ENCODE data around the gene CIB4. TPM values are rescaled to one million over a fixed set of nuclear protein-coding genes. Genes with fewer than 3 reads are reported as not detected.

CIB4 gene
- total RNA-seq (2014; rRNA removed): not detected in 2 replicates
- polyA plus RNA-seq (2012): not detected

- no peak for DNase-seq (ENCODE audit: low read depth)
Measured at GRCh38 chr2:26640781-26641564, at the start of gene CIB4. Gene CIB4 (minus strand): TSS chr2:26641366. CDS start chr2:26641314, 52 bp downstream.

DNA sequence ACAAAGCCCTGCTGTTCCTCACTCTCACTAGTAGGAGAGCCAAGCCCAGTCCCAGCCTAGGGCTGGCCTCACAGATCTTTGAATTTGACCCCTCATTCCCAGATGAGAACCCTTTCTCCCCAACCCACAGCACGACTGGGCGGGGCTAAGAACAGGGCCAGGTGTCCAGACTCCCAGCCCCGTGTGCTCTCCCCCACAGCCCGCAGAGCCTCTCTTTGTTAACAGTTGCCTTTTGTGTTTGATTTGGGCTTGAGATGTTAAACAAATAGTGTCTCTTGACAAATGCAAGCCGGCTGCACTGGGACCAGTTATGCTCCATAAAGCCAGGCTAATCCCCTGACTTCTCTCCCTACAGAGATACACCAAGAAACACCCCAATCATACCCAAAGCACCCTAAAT lies 46.6 kb upstream of the CIB4 start:
- no peak for DNase-seq (ENCODE audit: low read depth)

- DNase-seq (ENCODE audit: low read depth): no peak
Measured at GRCh38 chr2:26687328-26687727, 46.2 kb upstream of the CIB4 start.

GRCh38 chr2:26685989-26686839 lies 45.0 kb upstream of the CIB4 start:
- DNase-seq (ENCODE audit: low read depth): no peak

- no peak for DNase-seq (ENCODE audit: low read depth)
Measured at GRCh38 chr2:26685341-26685740, 44.2 kb upstream of the CIB4 start.

DNA sequence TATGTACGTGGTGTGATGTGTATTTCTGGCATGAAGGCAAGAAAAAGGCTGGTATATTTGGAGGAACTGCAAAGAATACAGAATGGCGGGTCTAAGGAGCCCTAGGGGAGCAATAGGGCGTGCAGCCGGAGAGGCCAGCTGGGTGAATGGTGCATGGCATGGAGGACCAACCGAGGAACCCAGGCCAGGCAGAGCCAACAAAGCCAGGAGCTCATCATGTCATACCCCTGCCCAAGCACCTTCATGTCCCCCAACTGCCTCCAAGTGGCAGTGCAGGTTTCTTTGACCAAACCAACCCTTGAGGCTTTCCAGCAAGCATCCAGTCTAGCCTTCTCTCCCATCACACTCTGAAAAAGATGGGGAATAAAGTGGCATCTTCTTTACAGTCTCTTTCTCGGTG lies 42.4 kb upstream of the CIB4 start:
- DNase-seq (ENCODE audit: low read depth): no peak

- DNase-seq (ENCODE audit: low read depth): no peak
Measured at GRCh38 chr2:26682155-26682554, 41.0 kb upstream of the CIB4 start.

GRCh38 chr2:26681656-26682055 lies 40.5 kb upstream of the CIB4 start:
- no peak for DNase-seq (ENCODE audit: low read depth)

- DNase-seq (ENCODE audit: low read depth): no peak
Measured at GRCh38 chr2:26679867-26680266, 38.7 kb upstream of the CIB4 start.

- DNase-seq (ENCODE audit: low read depth): no peak
Measured at GRCh38 chr2:26678035-26678434, 36.9 kb upstream of the CIB4 start.

GRCh38 chr2:26675651-26676255 lies 34.6 kb upstream of the CIB4 start:
- no peak for DNase-seq (ENCODE audit: low read depth)

GRCh38 chr2:26674771-26675170 lies 33.6 kb upstream of the CIB4 start:
- DNase-seq (ENCODE audit: low read depth): no peak

DNA sequence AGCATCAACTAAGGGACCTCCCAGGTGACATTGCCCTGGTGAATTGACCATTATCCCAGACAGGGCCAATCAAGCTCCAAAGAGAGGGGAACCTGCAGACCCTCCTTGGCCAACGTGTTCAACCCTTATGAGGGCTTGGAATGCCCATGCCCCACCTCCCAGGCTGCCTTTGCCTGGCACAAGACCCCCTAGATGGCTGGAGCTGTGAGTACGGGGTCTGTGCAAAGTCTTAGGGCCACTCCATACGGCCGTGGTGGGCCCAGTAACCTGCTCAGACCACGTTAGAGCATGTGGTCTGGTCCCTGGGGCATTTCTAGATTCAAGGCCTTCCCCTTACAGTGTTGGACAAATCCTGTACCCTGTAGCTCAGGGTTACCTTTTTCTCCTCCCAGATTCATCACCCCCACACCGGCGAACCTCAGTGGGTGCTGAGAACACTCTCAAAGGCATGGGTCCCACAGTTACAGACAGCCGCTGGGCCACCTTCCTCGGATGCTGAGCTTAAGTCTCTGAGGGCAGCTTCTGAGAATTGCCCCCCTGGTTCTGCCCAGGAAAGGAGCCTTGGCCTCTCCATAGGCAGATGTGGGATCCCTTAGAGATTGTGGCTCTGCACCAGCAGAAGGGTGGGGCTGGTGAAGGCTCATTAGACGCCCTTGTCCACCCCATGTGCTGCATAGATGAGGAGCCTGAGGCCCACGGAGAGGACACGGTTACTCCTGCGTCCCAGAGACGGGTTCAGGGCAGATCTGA lies 33.0 kb upstream of the CIB4 start:
- no peak for DNase-seq (ENCODE audit: low read depth)

DNA sequence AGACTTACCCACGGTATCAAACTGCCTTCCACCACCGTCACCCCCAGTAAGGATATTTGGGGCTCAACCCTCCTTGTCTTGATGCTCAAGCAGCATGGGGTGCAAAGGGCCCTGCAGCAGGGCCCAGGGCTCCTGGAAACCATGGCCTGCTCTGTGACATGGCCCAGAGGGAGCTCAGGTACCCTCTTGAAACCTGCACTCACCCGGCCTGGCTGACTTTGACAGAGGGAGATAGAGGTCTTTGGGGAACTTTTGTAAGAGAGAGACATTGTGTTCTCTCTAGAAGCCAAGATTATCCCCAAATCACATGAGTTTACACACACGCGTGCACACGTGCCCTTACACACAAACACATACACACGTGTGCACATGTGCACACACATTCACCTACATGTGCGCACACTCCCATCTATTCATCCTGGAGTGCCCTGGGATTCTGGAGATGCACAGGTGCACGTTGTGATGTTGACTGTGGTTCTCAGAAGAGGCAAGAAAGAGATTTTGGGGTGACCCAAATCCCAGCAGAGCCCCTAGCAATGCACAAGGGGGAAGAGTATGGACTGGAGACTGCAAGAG lies 31.7 kb upstream of the CIB4 start:
- no peak for DNase-seq (ENCODE audit: low read depth)

DNA sequence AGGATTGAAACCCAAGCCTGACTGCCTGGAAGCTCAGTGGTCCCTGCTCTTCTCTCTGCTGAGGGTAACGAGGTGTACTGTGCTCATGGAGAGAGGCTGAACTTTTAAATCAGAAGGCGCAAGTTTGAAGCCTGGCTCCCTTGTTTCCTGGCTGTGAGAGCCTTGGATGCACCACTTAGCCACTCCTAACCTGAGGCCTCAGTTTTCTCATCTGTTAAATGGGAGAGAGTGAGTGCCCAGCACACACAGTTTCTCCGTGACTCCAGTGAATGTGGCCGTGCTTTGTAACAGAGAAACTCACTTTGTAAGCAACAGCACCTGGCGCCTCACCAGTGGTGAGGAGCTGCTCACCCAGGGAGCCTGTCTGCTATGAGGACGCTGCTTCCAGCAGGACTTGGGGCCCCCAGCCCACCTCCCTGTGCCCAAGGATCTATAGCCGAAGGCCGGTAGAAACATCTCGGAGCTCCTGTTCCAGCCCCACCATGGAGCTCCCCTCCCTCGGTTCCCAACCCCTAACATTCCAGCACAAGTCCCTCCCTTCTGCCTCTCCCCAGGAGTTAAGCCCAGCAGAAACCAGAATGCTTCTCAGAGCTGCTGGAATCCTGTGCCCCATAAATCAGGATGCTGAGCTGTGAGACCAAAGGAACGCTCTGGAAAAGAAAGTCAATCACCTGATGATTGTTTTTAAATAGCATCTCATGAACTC lies 31.1 kb upstream of the CIB4 start:
- DNase-seq (ENCODE audit: low read depth): no peak

- DNase-seq (ENCODE audit: low read depth): no peak
Measured at GRCh38 chr2:26671691-26672090, 30.5 kb upstream of the CIB4 start.

DNA sequence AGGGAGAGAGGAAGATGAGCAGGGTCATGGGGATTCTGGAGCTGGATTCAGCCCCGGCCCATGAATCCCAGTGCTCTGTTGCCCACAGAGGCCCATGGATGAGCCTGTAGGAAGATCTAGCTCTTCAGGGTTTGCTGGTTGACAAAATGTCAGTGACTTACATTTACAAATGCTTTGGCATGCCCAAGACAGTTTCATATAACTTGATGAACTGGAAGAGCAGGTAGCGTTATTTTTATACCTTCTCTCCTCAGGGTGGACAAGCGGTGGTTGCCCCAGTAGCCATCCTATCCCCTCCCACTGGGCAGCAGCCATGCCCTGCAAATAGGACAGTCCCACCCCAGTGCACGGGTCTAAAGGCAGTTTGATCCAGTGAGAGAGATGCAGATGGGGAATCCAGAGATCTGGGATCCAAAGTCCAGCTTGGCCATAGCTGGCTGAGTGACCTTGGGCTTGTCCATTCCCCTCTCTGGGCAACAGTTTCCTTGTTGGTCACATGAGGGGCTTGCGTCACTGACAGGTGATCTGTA lies 29.8 kb upstream of the CIB4 start:
- no peak for DNase-seq (ENCODE audit: low read depth)

DNA sequence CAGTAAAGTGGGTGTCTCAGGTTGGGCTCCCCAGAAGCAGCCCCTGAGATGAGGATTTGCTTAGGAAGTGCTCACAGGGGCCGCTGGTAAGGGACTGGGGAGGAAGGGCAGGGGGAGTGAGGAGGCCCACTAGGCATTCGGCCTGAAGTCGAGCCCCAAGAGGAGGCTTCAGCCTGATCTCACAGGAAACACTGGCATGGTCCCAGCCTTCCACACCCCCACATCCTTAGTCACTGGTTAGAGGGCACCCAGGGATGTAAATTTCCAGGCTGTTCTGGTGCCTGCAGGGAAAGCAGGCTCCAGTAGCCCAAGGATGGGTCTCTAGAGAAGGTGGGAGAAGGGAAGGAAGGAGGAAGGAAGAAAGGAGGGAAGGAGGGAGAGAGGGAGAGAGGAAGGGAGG lies 29.0 kb upstream of the CIB4 start:
- DNase-seq (ENCODE audit: low read depth): no peak

DNA sequence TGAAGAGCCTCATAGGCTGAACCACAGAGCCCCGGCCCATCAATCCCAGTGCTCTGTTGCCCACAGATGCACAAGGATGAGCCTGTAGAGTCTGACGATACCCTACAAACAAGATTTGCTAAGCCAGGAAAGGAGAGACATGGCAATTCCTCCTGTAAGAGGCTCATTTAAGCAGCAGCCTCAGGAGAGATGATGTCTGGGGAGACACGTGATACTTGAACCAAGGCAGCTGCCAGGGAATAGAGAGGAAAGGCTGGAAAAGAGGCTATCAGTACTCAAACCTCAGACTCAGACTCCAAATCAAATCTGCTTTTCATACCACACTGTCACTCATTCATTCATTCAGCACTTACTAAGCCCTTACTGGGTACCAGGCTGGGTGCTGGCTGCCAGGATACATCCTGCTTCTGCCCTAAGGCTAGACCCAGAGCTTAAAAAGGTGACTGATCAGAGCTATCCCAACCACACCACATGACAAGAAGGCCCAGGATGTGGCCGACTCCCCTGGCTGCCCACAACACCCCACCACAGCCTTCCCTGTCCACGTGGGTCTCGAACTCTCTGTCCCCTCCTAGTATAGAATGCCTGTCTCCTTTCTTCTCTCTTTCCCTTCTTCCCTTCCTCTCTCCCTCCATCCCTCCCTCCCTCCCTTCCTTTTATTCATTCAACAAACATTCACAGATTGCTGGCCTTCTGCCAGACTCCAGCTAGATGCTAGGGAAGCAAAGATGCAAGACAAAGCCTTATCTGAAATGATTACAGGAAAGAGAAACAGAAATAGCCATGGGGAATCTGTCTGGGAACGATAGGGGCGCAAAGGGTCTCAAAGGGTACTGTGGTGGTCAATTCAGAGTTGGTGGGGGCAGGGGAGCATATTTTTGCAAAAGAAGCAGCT lies 27.9 kb upstream of the CIB4 start:
- no peak for DNase-seq (ENCODE audit: low read depth)

Data from LHCN-M2 (cell line).